Measurements from ENCODE around the gene CCDC124.

DNA sequence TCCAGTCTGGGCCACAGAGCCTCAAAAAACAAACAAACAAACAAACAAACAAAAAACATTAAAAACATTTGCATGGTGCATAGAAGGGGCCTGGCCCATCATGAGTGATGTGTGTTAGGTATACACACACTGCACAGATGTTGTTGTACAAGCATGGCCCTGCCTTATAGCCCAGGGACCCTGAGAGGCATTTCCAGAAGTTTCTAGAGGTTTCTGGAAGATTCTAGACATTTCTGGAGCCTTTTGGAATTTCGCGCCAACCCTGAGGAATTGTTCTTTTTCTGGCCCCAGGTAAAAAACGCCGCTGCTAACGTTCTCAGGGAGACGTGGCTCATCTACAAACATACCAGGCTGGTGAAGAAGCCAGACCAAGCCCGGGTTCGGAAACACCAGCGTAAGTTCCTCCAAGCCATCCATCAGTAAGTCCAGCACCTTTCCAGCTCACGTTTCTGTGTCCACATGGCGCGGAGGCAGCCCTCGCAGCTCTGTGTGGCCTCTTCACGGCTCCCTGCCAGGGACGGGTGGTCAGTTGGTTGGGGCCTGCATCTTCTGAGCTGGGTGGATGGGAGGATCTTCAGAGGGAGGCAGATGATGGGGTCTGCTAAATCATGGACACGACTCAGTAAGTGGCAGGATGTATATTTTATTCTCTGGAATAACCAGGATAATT lies 56.7 kb downstream of the CCDC124 start:
- TF ChIP-seq CTCF (conservative IDR thresholded peaks at IDR 0.05; ENCODE audit: low read length) (no peak), EZH2phosphoT487 (IDR thresholded peaks at IDR 0.05; ENCODE audit: borderline replicate concordance) (no peak)
